IgD-negative memory B cell (primary cell): Measurements from ENCODE around the gene XPO6. TPM values are rescaled to one million over a fixed set of nuclear protein-coding genes. Genes with fewer than 3 reads are reported as not detected.
A peak's percentile ranks its signal among the peaks of the same experiment; 100 is the strongest.
"Not testable (repeated sequence)": the region's sequence is repeated elsewhere in the genome, so short reads cannot be mapped to it uniquely, and the experiment has no call there.

Experiments used
- H3K27ac Mint-ChIP-seq, 3 donors: one replicate each; pipeline ENCODE4 v1.8.0; 2020 to 2022; ENCODE audit warnings: mild to moderate bottlenecking in 3 of 3, mixed read lengths in 3 of 3, moderate library complexity in 1 of 3
- H3K27me3 Mint-ChIP-seq: one replicate; pipeline ENCODE4 v1.8.0; 2021; ENCODE audit warnings: mixed read lengths
- H3K36me3 Mint-ChIP-seq: one replicate; pipeline ENCODE4 v1.8.0; 2020; ENCODE audit warnings: mild to moderate bottlenecking, mixed read lengths
- H3K4me1 Mint-ChIP-seq, 3 donors: one replicate each; pipeline ENCODE4 v1.8.0; 2020 to 2022; ENCODE audit warnings: mixed read lengths in 3 of 3, mild to moderate bottlenecking in 1 of 3
- H3K4me3 Mint-ChIP-seq, 4 donors: one replicate each; pipeline ENCODE4 v1.8.0; 2020 to 2022; ENCODE audit warnings: mild to moderate bottlenecking in 4 of 4, mixed read lengths in 4 of 4, moderate library complexity in 3 of 4
- H3K9me3 Mint-ChIP-seq, 3 donors: one replicate each; pipeline ENCODE4 v1.8.0; 2020 to 2021; ENCODE audit warnings: mixed read lengths in 3 of 3, mild to moderate bottlenecking in 1 of 3
- polyA plus RNA-seq: library from polyadenylated mRNA; unstranded; fragments of 300-500 nt; fragmentation: Illumina TruSeq; gene quantifications from one replicate; pipeline ENCODE4 v1.2.3, GENCODE V29; 2021

The XPO6 gene, protein sequence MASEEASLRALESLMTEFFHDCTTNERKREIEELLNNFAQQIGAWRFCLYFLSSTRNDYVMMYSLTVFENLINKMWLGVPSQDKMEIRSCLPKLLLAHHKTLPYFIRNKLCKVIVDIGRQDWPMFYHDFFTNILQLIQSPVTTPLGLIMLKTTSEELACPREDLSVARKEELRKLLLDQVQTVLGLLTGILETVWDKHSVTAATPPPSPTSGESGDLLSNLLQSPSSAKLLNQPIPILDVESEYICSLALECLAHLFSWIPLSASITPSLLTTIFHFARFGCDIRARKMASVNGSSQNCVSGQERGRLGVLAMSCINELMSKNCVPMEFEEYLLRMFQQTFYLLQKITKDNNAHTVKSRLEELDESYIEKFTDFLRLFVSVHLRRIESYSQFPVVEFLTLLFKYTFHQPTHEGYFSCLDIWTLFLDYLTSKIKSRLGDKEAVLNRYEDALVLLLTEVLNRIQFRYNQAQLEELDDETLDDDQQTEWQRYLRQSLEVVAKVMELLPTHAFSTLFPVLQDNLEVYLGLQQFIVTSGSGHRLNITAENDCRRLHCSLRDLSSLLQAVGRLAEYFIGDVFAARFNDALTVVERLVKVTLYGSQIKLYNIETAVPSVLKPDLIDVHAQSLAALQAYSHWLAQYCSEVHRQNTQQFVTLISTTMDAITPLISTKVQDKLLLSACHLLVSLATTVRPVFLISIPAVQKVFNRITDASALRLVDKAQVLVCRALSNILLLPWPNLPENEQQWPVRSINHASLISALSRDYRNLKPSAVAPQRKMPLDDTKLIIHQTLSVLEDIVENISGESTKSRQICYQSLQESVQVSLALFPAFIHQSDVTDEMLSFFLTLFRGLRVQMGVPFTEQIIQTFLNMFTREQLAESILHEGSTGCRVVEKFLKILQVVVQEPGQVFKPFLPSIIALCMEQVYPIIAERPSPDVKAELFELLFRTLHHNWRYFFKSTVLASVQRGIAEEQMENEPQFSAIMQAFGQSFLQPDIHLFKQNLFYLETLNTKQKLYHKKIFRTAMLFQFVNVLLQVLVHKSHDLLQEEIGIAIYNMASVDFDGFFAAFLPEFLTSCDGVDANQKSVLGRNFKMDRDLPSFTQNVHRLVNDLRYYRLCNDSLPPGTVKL
- polyA plus RNA-seq: 86.1 TPM

DNA sequence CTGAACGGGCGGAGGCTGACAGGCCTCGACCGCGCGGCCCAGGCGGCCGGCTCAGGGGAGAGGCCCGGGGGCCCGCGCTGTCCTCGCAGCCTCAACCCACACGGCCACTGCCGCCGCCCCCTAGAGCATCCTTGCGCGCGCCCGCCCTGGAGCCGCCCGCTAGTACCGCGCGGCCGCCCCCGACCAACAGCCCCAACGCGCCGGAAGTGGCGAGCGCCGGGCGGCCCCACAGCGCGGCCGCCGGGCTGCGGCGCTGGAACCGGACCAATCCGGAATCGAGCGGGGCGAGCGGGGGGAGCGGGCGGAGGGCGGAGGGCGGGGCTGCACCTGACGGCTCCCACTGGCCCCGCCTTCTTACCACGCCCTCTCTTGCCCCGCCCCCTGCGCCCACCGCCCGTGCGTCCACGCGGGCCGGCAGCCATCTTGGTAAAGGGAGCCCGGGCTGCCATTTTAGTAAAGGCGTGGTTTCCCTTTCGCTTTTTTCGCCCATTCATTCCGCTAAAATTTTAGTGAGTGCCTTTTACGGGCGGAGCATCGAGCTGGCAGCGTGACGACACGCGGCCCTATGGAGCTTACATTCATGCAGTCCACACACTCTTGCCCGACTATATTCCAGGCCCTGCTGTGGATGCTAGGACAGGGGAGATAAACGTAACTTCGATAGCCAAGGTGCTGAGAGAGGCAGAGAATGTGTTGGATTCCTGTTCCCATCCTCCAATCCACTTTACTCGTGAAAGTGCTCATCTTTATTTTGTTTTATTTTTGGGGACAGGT is at the start of gene XPO6:
Gene XPO6 (minus strand): TSS at position 208 of the 774 bp plus-strand sequence. CDS start 597 bp downstream, outside the sequence.
- Mint-ChIP-seq H3K4me1 (peaks cover 17 to 29% (median 28%) of the 10 kb centered on the region in 3 donors), H3K4me3 (peak within 1 kb of the TSS; percentile 84 to 98 (median 93)), H3K9me3 (no peaks in the 10 kb centered on the region), H3K27me3 (no peaks in the 10 kb centered on the region), H3K36me3 (no peaks in the 10 kb centered on the region), H3K27ac (peak within 1 kb of the TSS; percentile 71 to 95 (median 89))

DNA sequence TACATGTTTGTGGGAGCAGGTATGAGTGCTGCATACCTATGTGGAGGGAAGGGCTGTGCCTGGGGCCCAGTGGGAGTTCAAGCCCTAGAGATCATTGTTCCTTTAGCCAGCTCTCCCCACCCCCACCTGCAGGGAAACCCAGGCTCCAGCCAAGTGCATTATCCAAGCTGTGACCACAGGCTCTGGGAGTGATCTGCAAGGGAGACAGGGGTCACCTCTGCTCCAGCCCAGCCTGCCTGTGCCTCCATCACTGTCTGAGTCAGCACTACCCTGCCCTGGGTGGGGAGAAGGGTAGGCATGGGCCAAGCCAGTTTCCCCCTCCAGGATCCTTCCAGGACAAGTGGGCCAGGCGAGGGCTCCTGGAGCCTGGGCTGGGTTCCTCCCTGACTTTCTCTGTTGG is 48.4 kb upstream of the XPO6 start:
- no peaks in the 10 kb centered on the region for H3K36me3 Mint-ChIP-seq
- no peak overlapping the region for H3K4me3 Mint-ChIP-seq

DNA sequence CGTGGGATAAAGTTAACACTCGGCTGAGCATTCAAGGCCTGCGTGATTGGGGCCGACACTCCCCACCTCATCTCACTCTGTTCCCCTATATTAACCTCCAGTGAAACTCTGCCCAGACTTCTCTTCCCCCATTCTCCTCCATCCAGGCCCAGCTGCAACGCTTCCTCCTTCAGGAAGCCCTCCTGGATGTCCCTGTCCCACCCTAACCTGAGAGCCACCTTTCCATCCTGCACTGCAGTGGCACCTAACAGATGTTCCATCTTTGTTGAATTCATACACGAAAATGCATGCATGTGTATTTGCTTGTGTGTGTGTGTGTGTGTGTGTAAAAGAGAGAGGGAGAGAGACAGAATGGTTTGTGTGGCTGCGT is 48.0 kb upstream of the XPO6 start:
- Mint-ChIP-seq H3K9me3 (peaks cover 0 to 2% (median 0%) of the 10 kb centered on the region in 3 donors), H3K27ac (peak overlapping the region in 1 of 3 donors; percentile 64), H3K36me3 (no peaks in the 10 kb centered on the region), H3K4me1 (no peaks in the 10 kb centered on the region), H3K27me3 (peaks cover 25% of the 10 kb centered on the region), H3K4me3 (peak overlapping the region in 1 of 4 donors; percentile 12)

More for the DNA sequence above, 48.4 kb upstream of the XPO6 start:
- Mint-ChIP-seq H3K4me1 (no peaks in the 10 kb centered on the region), H3K27ac (peak overlapping the region in 2 of 3 donors; percentile 64 to 76), H3K27me3 (peaks cover 30% of the 10 kb centered on the region), H3K9me3 (peaks cover 0 to 2% (median 0%) of the 10 kb centered on the region in 3 donors)

DNA sequence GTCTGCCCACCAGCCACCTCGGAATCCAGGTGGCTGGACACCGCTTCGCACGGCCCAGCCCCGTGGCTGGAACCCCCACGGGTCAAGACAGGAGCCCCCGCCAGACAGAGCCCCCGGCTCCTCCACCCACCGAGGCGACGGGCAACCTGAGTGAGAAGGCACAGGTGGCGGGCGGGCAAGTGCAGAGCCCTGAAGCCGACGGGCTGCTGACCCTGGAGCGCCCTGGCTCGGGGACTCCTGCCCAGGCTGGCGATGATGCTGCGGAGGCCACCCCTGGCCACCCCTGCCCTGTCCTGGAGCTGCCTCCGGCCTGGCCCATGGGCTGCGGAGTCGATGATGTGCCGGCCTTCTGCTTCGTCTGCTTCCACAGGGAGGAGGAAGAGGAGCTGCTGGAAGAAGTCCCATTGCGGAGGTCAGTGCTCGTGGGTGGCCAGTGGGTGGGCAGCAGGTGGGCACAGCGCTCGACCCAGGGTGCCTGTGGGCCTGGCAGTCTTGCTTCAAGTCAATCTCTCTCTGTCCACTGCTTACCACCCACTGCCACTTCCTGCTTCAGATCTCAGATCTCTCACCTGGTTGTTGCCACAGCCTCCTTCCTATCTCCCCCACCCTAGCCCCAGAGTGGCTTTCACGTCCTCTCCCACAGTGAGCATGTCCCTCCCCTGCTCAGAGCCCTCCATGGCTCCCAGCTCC is 47.5 kb upstream of the XPO6 start:
- Mint-ChIP-seq H3K9me3 (peaks cover 0 to 2% (median 0%) of the 10 kb centered on the region in 3 donors), H3K27me3 (peaks cover 20% of the 10 kb centered on the region), H3K4me3 (no peak overlapping the region), H3K27ac (no peak overlapping the region), H3K36me3 (no peaks in the 10 kb centered on the region), H3K4me1 (no peaks in the 10 kb centered on the region)

DNA sequence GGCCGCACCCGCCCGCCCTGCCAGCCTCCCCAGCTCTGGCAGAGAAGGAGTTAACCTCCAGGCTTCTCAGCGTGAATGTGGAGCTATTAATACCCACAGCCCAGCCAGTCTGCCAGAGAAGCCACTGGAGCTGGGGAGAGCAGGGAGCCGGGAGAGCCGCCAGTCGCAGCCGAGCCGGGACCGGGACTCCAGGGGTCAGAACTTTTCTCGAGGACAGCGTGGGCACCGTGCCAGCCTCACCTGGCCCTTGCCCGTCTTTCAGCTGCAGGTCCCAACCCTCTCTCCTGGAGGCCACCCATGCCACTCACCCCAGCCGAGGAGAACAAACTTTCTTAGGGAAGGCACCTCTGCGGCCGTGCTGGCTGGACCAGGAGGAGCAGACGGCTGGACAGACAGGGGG is 46.8 kb upstream of the XPO6 start:
- Mint-ChIP-seq H3K4me1 (no peaks in the 10 kb centered on the region), H3K9me3 (peaks cover 0 to 2% (median 0%) of the 10 kb centered on the region in 3 donors), H3K4me3 (no peak overlapping the region), H3K27me3 (peaks cover 18% of the 10 kb centered on the region), H3K27ac (no peak overlapping the region), H3K36me3 (no peaks in the 10 kb centered on the region)

DNA sequence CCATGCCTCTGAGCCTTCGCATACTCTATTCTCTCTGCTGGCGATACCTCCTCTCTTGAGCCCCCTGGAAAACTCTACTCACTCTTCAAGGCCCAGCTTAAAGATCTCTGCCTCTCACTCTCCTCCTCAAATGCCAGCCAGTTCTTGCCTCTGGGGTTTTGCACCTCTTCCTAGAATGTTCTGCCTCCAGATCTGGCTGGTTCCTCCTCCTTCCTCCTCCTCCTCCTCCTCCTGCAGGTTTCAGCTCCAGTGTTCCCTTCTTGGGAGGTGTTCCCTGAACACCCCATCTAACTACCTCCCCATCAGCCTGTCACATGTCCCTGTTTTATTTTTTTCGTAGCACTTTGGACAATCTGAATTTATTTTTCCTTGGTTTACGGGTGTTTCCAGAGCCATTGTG is 45.5 kb upstream of the XPO6 start:
- H3K27ac Mint-ChIP-seq: no peak overlapping the region
- H3K4me3 Mint-ChIP-seq: no peak overlapping the region
- H3K27me3 Mint-ChIP-seq: peaks cover 16% of the 10 kb centered on the region
- no peaks in the 10 kb centered on the region for H3K36me3 Mint-ChIP-seq
- H3K9me3 Mint-ChIP-seq: peaks cover 2 to 10% (median 6%) of the 10 kb centered on the region in 3 donors
- H3K4me1 Mint-ChIP-seq: no peaks in the 10 kb centered on the region

DNA sequence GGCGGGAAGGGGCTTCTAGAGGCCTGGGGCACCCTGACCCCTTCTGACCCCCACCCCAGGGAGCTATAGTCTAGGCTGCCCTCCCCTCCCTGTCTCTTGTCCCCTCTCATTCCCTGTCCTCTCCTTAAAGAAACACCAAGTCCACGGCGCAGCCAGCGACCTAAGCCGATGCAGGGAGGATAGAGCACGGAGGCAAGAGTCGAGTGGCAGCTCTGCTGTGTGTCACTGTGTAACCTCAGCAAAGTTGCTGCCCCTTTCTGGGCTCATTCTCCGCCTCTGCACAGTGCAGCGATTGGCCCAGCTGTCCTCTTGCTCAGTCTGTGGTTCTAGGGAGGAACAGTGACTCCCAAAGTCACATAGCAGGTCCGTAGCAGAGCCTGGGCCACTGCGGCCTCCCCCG is 44.1 kb upstream of the XPO6 start:
- H3K9me3 Mint-ChIP-seq: peaks cover 2 to 12% (median 8%) of the 10 kb centered on the region in 3 donors
- no peaks in the 10 kb centered on the region for H3K36me3 Mint-ChIP-seq
- H3K27ac Mint-ChIP-seq: no peak overlapping the region
- peaks cover 13% of the 10 kb centered on the region for H3K27me3 Mint-ChIP-seq
- no peaks in the 10 kb centered on the region for H3K4me1 Mint-ChIP-seq
- H3K4me3 Mint-ChIP-seq: no peak overlapping the region

DNA sequence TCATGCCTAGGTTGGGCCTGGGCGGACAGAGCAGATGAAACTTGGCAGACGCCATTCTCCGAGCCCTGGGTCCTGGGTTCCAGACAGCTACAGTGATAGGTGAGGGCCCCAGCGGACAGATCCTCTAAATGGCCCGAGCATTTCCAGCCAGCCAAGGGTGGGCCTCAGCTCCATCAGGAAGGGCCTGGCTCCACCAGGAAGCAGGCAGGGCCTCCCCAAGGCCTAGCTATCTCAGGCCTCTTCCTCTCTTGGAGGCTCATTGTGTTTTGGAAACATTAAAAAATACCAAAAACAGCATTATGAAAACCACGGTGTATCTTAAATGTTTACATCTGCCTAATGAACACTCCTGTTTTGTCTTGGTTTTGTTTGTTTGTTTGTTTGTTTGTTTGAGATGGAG is 42.4 kb upstream of the XPO6 start:
- Mint-ChIP-seq H3K4me3 (no peak overlapping the region), H3K27ac (no peak overlapping the region), H3K27me3 (peaks cover 13% of the 10 kb centered on the region), H3K36me3 (no peaks in the 10 kb centered on the region), H3K9me3 (peaks cover 2 to 12% (median 8%) of the 10 kb centered on the region in 3 donors), H3K4me1 (no peaks in the 10 kb centered on the region)

DNA sequence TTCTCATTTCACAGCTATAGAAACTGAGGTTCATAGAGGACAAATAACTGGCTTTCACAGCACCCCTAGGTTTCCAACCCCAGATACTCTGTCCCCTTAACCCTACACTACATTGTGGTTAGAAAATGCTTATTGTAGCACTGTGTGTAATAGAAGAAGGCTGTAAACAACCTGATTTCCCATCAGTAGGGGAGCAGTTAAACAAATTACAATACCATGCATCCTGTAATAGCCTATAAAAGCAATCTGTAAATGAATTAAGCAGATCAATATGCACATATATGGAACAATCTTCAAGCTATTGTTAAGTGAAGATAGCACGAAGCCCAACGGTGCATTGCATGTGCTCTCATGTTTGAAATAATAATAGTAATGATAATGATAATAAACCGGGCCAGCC is 39.2 kb upstream of the XPO6 start:
- Mint-ChIP-seq H3K27me3 (peaks cover 10% of the 10 kb centered on the region), H3K36me3 (no peaks in the 10 kb centered on the region), H3K4me3 (no peak overlapping the region), H3K27ac (no peak overlapping the region), H3K9me3 (peaks cover 0 to 12% (median 8%) of the 10 kb centered on the region in 3 donors), H3K4me1 (no peaks in the 10 kb centered on the region)

DNA sequence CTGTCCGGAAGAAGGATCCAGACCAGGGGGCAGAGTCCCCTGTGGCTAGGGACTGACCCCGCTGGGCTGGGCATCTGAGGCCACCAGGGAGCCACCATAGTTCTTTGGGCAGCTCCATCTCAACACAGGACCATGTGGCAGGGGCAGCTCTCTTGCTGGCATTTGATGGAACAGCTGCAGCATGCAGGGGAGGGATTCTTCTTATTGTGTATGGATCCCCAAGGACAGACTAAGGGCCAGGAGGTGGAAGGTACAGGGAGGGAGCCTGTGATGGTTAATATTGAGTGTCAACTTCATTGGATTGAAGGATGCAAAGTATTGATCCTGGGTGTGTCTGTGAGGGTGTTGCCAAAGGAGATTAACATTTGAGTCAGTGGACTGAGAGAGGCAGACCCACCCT is 37.7 kb upstream of the XPO6 start:
- H3K27me3 Mint-ChIP-seq, H3K4me3 Mint-ChIP-seq, H3K4me1 Mint-ChIP-seq, H3K36me3 Mint-ChIP-seq: not testable (repeated sequence)
- Mint-ChIP-seq H3K9me3 (peaks cover 0 to 12% (median 8%) of the 10 kb centered on the region in 3 donors), H3K27ac (peak overlapping the region in 1 of 3 donors; percentile 10)

DNA sequence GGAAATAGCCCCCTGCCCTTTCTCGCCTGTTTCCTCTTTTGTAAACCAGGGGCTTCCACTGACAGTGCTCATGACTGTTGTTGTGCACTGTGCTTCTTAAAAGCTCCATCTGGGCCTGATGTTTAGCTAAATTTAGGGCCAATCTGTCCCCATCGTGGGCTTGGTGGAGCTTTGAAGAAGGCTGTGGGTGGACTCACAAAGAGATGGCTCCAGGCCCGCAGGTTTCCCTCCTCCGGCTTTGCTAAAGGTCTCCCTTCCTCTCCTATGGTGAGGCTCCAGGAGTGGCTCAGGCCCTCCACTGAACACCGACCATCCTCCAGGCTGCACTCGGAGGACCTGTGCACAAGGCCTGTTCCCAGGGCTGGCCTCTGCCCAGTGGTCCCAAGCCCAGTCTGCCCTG is 30.2 kb upstream of the XPO6 start:
- Mint-ChIP-seq H3K9me3 (no peaks in the 10 kb centered on the region), H3K27ac (no peak overlapping the region), H3K36me3 (peaks cover 2% of the 10 kb centered on the region), H3K27me3 (no peaks in the 10 kb centered on the region), H3K4me3 (no peak overlapping the region), H3K4me1 (peaks cover 0 to 6% (median 3%) of the 10 kb centered on the region in 3 donors)

DNA sequence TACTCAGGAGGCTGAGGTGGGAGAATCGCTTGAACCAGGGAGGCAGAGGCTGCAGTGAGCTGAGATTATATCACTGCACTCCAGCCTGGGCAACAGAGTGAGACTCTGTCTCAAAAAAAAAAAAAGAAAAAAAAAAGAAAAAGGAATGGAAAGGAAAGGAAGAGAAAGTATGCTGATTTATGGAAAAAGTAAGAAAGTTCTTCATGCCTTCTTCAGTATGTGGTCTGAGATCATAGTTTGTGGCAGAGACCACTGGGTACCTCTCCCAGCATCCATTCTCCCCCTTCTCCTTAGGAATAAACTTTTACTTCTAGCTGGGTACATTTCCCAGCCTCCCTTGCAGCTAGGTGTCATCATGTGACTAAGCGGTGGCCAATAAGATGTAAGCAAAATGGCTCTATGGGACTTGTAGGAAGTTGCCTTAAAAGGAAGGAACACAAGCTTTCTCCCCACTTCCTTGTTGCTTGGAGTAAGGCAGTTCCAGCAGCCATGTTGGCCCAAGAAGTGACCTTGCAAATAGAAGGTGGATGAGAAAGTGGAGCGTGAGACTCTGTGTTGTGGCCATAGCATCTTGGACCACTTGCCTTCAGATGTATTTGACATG is 26.1 kb upstream of the XPO6 start:
- Mint-ChIP-seq H3K9me3 (no peaks in the 10 kb centered on the region), H3K27ac (no peak overlapping the region), H3K36me3 (no peaks in the 10 kb centered on the region), H3K4me1 (peaks cover 0 to 2% (median under 1%) of the 10 kb centered on the region in 3 donors), H3K27me3 (peaks cover 4% of the 10 kb centered on the region), H3K4me3 (peak overlapping the region in 1 of 4 donors; percentile 32)

DNA sequence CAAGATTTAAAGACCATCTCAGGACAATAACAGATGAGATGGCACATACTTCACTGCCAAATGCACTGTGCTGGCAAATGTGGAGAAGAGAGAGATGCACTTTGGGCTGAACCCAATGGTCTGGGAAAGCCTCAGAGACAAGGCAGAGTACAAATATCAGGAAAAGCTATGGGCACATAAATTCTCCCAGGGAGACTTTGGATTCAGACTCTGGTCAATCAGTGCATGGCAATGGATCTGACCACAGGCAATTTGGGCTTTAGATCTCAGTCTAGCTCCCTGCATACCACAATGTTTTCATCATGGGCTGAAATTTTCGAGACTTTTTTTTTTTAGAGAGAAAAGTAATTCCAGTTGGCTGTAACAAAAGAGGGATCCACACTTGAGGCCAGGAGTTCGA is 20.0 kb upstream of the XPO6 start:
- Mint-ChIP-seq H3K9me3 (no peaks in the 10 kb centered on the region), H3K4me1 (no peaks in the 10 kb centered on the region), H3K4me3 (no peak overlapping the region), H3K27me3 (peaks cover 4% of the 10 kb centered on the region), H3K27ac (no peak overlapping the region), H3K36me3 (peaks cover 2% of the 10 kb centered on the region)
